A549 (cell line): ENCODE results near the gene SND1. TPM values are rescaled to one million over a fixed set of nuclear protein-coding genes. Genes with fewer than 3 reads are reported as not detected.

ENCODE experiments used
- ATAC-seq, 2 experiments: fragments of 200-7000 bp in 1 of 2; fragments of >200 bp in 1 of 2; cut with Nextera tagmentation in 1 of 2; cut with Tn5 transposase in 1 of 2; 3 replicates each; pipeline versions ENCODE4 v1.8.0 to v1.9.1; 2018 to 2020; ENCODE audit warnings: mild to moderate bottlenecking in 1 of 2, moderate library complexity in 1 of 2
- CTCF ChIA-PET: fragments of 300-600 bp; sonication (Branson Sonifier 250); formaldehyde crosslinking; extraction: SDS; loops from one replicate; lab custom pipeline; 2021; ENCODE audit warnings: antibody characterized with exemption, inconsistent platforms; lab: Yijun Ruan, JAX
- POLR2A ChIA-PET: fragments of 350-600 bp; formaldehyde crosslinking; extraction: SDS; loops from one replicate; lab custom pipeline; 2021; ENCODE audit warnings: antibody characterized with exemption, inconsistent platforms; lab: Yijun Ruan, JAX
- DNase-seq, 2 experiments: peaks; one replicate each; pipeline versions ENCODE4 v3.0.0 to v3.0.0-alpha.2; 2011 to 2016; ENCODE audit warnings: low read depth in 1 of 2, low spot score in 1 of 2
- FAIRE-seq: peaks from 2 replicates; lab custom pipeline; 2011; peaks lifted over from hg19 to GRCh38; lab: Jason Lieb, UNC
- H3K27ac ChIP-seq, 2 experiments: fragments of >200 bp; sonication (Bioruptor Twin); formaldehyde crosslinking; 3 replicates each; pipeline ENCODE4 v1.5.1; 2016 to 2017
- H3K4me1 ChIP-seq: fragments of >200 bp; sonication (Bioruptor Twin); formaldehyde crosslinking; 3 replicates; pipeline ENCODE4 v1.6.1; 2016
- H3K4me2 ChIP-seq: fragments of >200 bp; sonication (Bioruptor Twin); formaldehyde crosslinking; 3 replicates; pipeline ENCODE4 v1.6.1; 2016
- H3K4me3 ChIP-seq: fragments of >200 bp; sonication (Bioruptor Twin); formaldehyde crosslinking; 3 replicates; pipeline ENCODE4 v1.5.1; 2016
- H3K9me3 ChIP-seq: fragments of >200 bp; sonication (Bioruptor Twin); formaldehyde crosslinking; 3 replicates; pipeline ENCODE4 v1.6.1; 2016
- BCL3 ChIP-seq: fragments of >200 bp; sonication (Bioruptor Twin); formaldehyde crosslinking; IDR thresholded peaks from 3 replicates; pipeline ENCODE4 v1.6.1; 2016
- BHLHE40 ChIP-seq: IDR thresholded peaks from 2 replicates; pipeline ENCODE4 v1.6.1; 2012; ENCODE audit warnings: low read depth, low read length, inconsistent platforms
- CBX8 ChIP-seq: fragments of 200-600 bp; sonication (generic); IDR thresholded peaks from 2 replicates; pipeline ENCODE4 v1.6.1; 2016
- CEBPB ChIP-seq, 2 experiments: fragments of >200 bp in 1 of 2; sonication (Bioruptor Twin) in 1 of 2; formaldehyde crosslinking in 1 of 2; IDR thresholded peaks; 2 replicates each; pipeline ENCODE4 v1.6.1; 2012 to 2016
- CHD2 ChIP-seq: fragments of 150-350 bp; IDR thresholded peaks from 2 replicates; pipeline ENCODE4 v1.6.1; 2014; ENCODE audit warnings: low read length; ENCODE audit not compliant: partially characterized antibody
- EHF ChIP-seq: fragments of 250-450 bp; sonication (Bioruptor Pico); IDR thresholded peaks from 2 replicates; pipeline ENCODE4 v1.5.0; 2020; ENCODE audit warnings: mild to moderate bottlenecking
- EHMT2 ChIP-seq: fragments of 200-600 bp; sonication (generic); IDR thresholded peaks from 2 replicates; pipeline ENCODE4 v1.6.1; 2016; ENCODE audit warnings: antibody characterized with exemption, low read depth, mild to moderate bottlenecking, moderate library complexity
- EP300 ChIP-seq, 2 experiments: fragments of >200 bp; sonication (Bioruptor Twin); formaldehyde crosslinking; IDR thresholded peaks; 2 replicates in 1 of 2; 3 replicates in 1 of 2; pipeline ENCODE4 v1.6.1; 2016 to 2017
- FOSL2 ChIP-seq, 2 experiments: fragments of 450-650 bp in 1 of 2; fragments of >200 bp in 1 of 2; sonication (Bioruptor Twin) in 1 of 2; formaldehyde crosslinking; IDR thresholded peaks; 2 replicates each; pipeline versions ENCODE4 v1.5.0 to v1.6.1; 2016 to 2020; ENCODE audit warnings: mild to moderate bottlenecking in 1 of 2, moderate library complexity in 1 of 2
- FOXS1 ChIP-seq: fragments of 250-450 bp; sonication (Bioruptor Pico); IDR thresholded peaks from 2 replicates; pipeline ENCODE4 v1.5.0; 2020; ENCODE audit warnings: mild to moderate bottlenecking, moderate library complexity
- HDAC2 ChIP-seq: fragments of 200-600 bp; sonication (generic); IDR thresholded peaks from 2 replicates; pipeline ENCODE4 v1.6.1; 2016
- HES2 ChIP-seq: fragments of >200 bp; sonication (Bioruptor Twin); formaldehyde crosslinking; IDR thresholded peaks from 2 replicates; pipeline ENCODE4 v1.6.1; 2016
- HEYL ChIP-seq: fragments of 250-450 bp; sonication (Bioruptor Pico); IDR thresholded peaks from 2 replicates; pipeline ENCODE4 v1.8.0; 2021; ENCODE audit warnings: mild to moderate bottlenecking, moderate library complexity
- HOXA7 ChIP-seq: fragments of 250-450 bp; sonication (Bioruptor Pico); IDR thresholded peaks from 2 replicates; pipeline ENCODE4 v1.5.0; 2020; ENCODE audit warnings: mild to moderate bottlenecking, moderate library complexity
- HOXB13 ChIP-seq: fragments of 250-450 bp; sonication (Bioruptor Pico); IDR thresholded peaks from 2 replicates; pipeline ENCODE4 v1.5.0; 2020; ENCODE audit warnings: low read depth, mild to moderate bottlenecking, moderate library complexity
- JUN ChIP-seq, 2 experiments: fragments of >200 bp; sonication (Bioruptor Twin); formaldehyde crosslinking; IDR thresholded peaks; 2 replicates in 1 of 2; 3 replicates in 1 of 2; pipeline ENCODE4 v1.6.1; 2016 to 2017
- KDM5A ChIP-seq: fragments of 200-600 bp; sonication (generic); IDR thresholded peaks from 2 replicates; pipeline ENCODE4 v1.6.1; 2016; ENCODE audit warnings: antibody characterized with exemption, mild to moderate bottlenecking
- MAFK ChIP-seq: fragments of 450-650 bp; IDR thresholded peaks from 2 replicates; pipeline ENCODE4 v1.6.1; 2014; ENCODE audit not compliant: partially characterized antibody
- MAX ChIP-seq: IDR thresholded peaks from 2 replicates; pipeline ENCODE4 v1.6.1; 2012
- MYC ChIP-seq: IDR thresholded peaks from 2 replicates; pipeline ENCODE4 v1.6.1; 2012; ENCODE audit warnings: mild to moderate bottlenecking, inconsistent platforms, low read length, improper control_type of control experiment, borderline replicate concordance
- POLR2AphosphoS2 ChIP-seq: conservative IDR thresholded peaks from 2 replicates; pipeline ENCODE4 v1.6.1; 2012; ENCODE audit warnings: low read length, improper control_type of control experiment, inconsistent platforms
- RARB ChIP-seq: fragments of 250-450 bp; sonication (Bioruptor Pico); IDR thresholded peaks from 2 replicates; pipeline ENCODE4 v1.8.0; 2021; ENCODE audit warnings: mild to moderate bottlenecking, moderate library complexity
- RNF2 ChIP-seq: fragments of 200-600 bp; sonication (generic); IDR thresholded peaks from 2 replicates; pipeline ENCODE4 v1.6.1; 2016; ENCODE audit warnings: low read depth, mild to moderate bottlenecking, antibody characterized with exemption, moderate library complexity, borderline replicate concordance
- TFCP2L1 ChIP-seq: fragments of 250-450 bp; sonication (Bioruptor Pico); IDR thresholded peaks from 2 replicates; pipeline ENCODE4 v1.5.0; 2021; ENCODE audit warnings: mild to moderate bottlenecking
- TP53 ChIP-seq: fragments of 250-450 bp; sonication (Bioruptor Pico); IDR thresholded peaks from 2 replicates; pipeline ENCODE4 v1.5.0; 2021; ENCODE audit warnings: mild to moderate bottlenecking, moderate library complexity
- ZSCAN20 ChIP-seq: fragments of 250-450 bp; sonication (Bioruptor Pico); IDR thresholded peaks from 2 replicates; pipeline ENCODE4 v1.8.0; 2022; ENCODE audit warnings: mild to moderate bottlenecking, moderate library complexity
- WGBS: methylation state at CpG from one replicate; pipeline ENCODE4 v1.1.6; 2017; ENCODE audit errors: missing lambda C conversion rate; 5-methylcytosine and 5-hydroxymethylcytosine counted together
- polyA plus RNA-seq, 4 experiments: library from polyadenylated mRNA; depleted of rRNA in 3 of 4; stranded (reverse); fragments of >200 nt; fragmentation: RNase III in 1 of 4; extraction: RNeasy Plus Mini Kit Qiagen cat#74134 plus additional on column Dnase treatment in 1 of 4; gene quantifications; 2 replicates in 3 of 4; 3 replicates in 1 of 4; pipeline ENCODE4 v1.2.3, GENCODE V29; 2011 to 2017
- TF ChIP-seq, protein P1 (sequence below): IDR thresholded peaks from 2 replicates; pipeline ENCODE4 v1.6.1; 2012
- TF ChIP-seq, protein P2 (sequence below): fragments of 250-450 bp; sonication (Bioruptor Pico); IDR thresholded peaks from 2 replicates; pipeline ENCODE4 v1.5.0; 2020; ENCODE audit warnings: low read depth, mild to moderate bottlenecking, moderate library complexity

SND1 gene
- polyA plus RNA-seq, 2 of the 4 experiments (the other 2 are of a cell fraction) = 102 to 138 TPM

- ChIA-PET POLR2A (interaction anchor here (0.9 kb wide), 1 partner anchor 182 kb away, joined by 3 read pairs; no protein-coding TSS in a partner anchor), CTCF (interaction anchor here (1.9 kb wide), 1 partner anchor 24 kb away, joined by 5 read pairs; no protein-coding TSS in a partner anchor)
- no peak for ATAC-seq
- H3K27ac ChIP-seq = no peak overlapping the region
- H3K4me2 ChIP-seq = no peak overlapping the region
- H3K4me1 ChIP-seq = no peaks in the 10 kb centered on the region
- no peak for TF ChIP-seq CBX8
- no peak for TF ChIP-seq POLR2AphosphoS2
- TF ChIP-seq MAFK = no peak
- TF ChIP-seq EHMT2 = no peak
- TF ChIP-seq, protein P1, sequence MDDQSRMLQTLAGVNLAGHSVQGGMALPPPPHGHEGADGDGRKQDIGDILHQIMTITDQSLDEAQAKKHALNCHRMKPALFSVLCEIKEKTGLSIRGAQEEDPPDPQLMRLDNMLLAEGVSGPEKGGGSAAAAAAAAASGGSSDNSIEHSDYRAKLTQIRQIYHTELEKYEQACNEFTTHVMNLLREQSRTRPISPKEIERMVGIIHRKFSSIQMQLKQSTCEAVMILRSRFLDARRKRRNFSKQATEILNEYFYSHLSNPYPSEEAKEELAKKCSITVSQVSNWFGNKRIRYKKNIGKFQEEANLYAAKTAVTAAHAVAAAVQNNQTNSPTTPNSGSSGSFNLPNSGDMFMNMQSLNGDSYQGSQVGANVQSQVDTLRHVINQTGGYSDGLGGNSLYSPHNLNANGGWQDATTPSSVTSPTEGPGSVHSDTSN = no peak
- no peak for TF ChIP-seq CHD2
- TF ChIP-seq EP300 (IDR thresholded peaks at IDR 0.05) = no peak
- TF ChIP-seq BCL3 = no peak
- DNase-seq = no peak
- H3K9me3 ChIP-seq = no peaks in the 10 kb centered on the region
- H3K4me3 ChIP-seq = no peak overlapping the region
- FAIRE-seq = no peak
- 82% methylated on average over 4 of the region's 4 CpGs for WGBS
Measured at GRCh38 chr7:127769137-127769536, 117.1 kb downstream of the SND1 start.

DNA sequence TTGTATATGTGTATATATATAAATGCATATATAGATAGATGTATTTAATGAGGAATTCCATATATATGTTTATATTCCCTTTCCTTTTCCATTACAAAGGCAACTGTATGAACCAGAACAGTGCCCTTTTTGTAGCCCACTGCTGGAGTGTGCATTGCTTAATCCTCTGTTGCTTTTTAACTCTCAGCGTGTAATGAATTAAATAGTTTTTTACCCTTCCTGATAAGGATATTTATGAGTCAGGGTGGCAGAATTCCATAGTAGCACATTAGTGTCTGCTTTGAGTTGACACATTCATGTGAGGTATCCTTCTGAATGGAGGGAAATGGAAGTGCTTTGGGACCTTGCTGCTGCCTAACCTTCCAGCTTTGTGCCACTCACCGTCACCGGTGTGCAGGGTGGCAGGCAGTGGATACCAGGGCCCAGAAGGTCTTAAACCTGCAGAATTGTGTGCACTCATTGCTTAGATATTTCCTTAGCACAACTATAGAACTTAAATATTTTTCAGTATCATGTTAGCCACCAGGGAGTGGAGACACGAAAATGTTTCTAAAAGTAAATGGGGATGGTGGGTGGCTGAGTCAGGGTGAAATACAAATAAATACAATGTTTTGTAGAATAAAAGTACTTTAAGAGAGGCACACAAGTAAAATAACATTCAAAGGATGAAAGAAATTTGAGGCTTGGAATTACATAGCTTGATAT is 117.9 kb downstream of the SND1 start:
- no peaks in the 10 kb centered on the region for H3K4me1 ChIP-seq
- no peak for ATAC-seq
- no peak for FAIRE-seq
- ChIA-PET POLR2A (no interaction called here), CTCF (interaction anchor here (1.9 kb wide), 1 partner anchor 23 kb away, joined by 5 read pairs; no protein-coding TSS in a partner anchor)
- no peak for TF ChIP-seq JUN (IDR thresholded peaks at IDR 0.05)
- TF ChIP-seq HDAC2 = no peak
- no peak for TF ChIP-seq CEBPB (IDR thresholded peaks at IDR 0.05)
- no peak for TF ChIP-seq FOSL2 (IDR thresholded peaks at IDR 0.05)
- no peak for TF ChIP-seq FOSL2 (CRISPR knock-in tag; IDR thresholded peaks at IDR 0.05)
- no peak for TF ChIP-seq RNF2
- TF ChIP-seq HOXA7 (CRISPR knock-in tag) = no peak
- no peak for TF ChIP-seq HOXB13 (CRISPR knock-in tag)
- TF ChIP-seq KDM5A = no peak
- TF ChIP-seq MAX = no peak
- no peak for DNase-seq
- H3K4me3 ChIP-seq = no peak overlapping the region
- no peak overlapping the region for H3K4me2 ChIP-seq
- 78% methylated on average over 4 of the region's 4 CpGs for WGBS
- H3K9me3 ChIP-seq = no peaks in the 10 kb centered on the region
- no peak overlapping the region for H3K27ac ChIP-seq

DNA sequence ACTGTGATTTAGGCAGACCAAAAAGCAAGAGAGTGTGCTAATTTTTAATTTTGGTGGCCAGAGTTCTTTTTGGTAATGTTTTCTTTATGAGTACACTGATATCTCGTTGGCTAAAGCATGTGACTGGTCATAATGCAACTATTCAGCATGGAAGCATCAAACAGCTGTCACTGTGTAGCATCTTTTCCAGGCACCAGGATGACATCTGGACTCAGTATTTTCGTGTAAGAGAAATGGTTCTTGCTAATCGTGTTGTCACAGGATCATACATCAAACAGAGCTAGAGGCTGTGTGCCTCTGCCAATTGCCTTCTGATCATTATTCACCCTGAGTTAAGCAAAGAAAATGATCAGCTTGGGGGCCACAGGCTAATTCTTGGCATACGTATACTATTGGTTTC is 118.9 kb downstream of the SND1 start:
- no peak for FAIRE-seq
- TF ChIP-seq BCL3 (no peak), MYC (no peak), JUN (IDR thresholded peaks at IDR 0.05) (no peak), HES2 (no peak), BHLHE40 (no peak), MAX (no peak), RARB (no peak), EHF (CRISPR knock-in tag) (no peak), TFCP2L1 (CRISPR knock-in tag) (no peak), HEYL (CRISPR knock-in tag) (no peak), POLR2AphosphoS2 (no peak), ZSCAN20 (no peak), TP53 (CRISPR knock-in tag) (no peak), FOXS1 (CRISPR knock-in tag) (no peak)
- TF ChIP-seq, protein P2, sequence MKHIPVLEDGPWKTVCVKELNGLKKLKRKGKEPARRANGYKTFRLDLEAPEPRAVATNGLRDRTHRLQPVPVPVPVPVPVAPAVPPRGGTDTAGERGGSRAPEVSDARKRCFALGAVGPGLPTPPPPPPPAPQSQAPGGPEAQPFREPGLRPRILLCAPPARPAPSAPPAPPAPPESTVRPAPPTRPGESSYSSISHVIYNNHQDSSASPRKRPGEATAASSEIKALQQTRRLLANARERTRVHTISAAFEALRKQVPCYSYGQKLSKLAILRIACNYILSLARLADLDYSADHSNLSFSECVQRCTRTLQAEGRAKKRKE (CRISPR knock-in tag) = no peak

More for the DNA sequence above, 118.9 kb downstream of the SND1 start:
- Histone ChIP-seq H3K4me3 (no peak overlapping the region), H3K4me1 (no peaks in the 10 kb centered on the region), H3K9me3 (no peaks in the 10 kb centered on the region), H3K27ac (no peak overlapping the region), H3K4me2 (no peak overlapping the region)
- CTCF ChIA-PET = no interaction called here
- ATAC-seq (no peak), DNase-seq (no peak)
- POLR2A ChIA-PET = no interaction called here
- WGBS = 89% methylated on average over 4 of the region's 4 CpGs
